ENCODE measurements around the gene PLCB1.

GRCh38 chr20:8089668-8090067 is 42.4 kb upstream of the PLCB1 start:
- TF ChIP-seq EZH2 (IDR thresholded peaks at IDR 0.05; ENCODE audit: borderline replicate concordance, low read depth, low read length, severe bottlenecking) = no peak
- TF ChIP-seq, protein P1, sequence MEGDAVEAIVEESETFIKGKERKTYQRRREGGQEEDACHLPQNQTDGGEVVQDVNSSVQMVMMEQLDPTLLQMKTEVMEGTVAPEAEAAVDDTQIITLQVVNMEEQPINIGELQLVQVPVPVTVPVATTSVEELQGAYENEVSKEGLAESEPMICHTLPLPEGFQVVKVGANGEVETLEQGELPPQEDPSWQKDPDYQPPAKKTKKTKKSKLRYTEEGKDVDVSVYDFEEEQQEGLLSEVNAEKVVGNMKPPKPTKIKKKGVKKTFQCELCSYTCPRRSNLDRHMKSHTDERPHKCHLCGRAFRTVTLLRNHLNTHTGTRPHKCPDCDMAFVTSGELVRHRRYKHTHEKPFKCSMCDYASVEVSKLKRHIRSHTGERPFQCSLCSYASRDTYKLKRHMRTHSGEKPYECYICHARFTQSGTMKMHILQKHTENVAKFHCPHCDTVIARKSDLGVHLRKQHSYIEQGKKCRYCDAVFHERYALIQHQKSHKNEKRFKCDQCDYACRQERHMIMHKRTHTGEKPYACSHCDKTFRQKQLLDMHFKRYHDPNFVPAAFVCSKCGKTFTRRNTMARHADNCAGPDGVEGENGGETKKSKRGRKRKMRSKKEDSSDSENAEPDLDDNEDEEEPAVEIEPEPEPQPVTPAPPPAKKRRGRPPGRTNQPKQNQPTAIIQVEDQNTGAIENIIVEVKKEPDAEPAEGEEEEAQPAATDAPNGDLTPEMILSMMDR (IDR thresholded peaks at IDR 0.05; ENCODE audit: borderline replicate concordance, extremely low read depth, low read length, poor library complexity, severe bottlenecking) = no peak
